Raji (cell line): ENCODE measurements around the gene KCNMB1.

Experiments
- POLR2A ChIP-seq: IDR thresholded peaks from 2 replicates; pipeline ENCODE4 v1.6.1; 2011; ENCODE audit warnings: low read depth, low read length, control low read depth; ENCODE audit not compliant: insufficient read depth

KCNMB1 gene

DNA sequence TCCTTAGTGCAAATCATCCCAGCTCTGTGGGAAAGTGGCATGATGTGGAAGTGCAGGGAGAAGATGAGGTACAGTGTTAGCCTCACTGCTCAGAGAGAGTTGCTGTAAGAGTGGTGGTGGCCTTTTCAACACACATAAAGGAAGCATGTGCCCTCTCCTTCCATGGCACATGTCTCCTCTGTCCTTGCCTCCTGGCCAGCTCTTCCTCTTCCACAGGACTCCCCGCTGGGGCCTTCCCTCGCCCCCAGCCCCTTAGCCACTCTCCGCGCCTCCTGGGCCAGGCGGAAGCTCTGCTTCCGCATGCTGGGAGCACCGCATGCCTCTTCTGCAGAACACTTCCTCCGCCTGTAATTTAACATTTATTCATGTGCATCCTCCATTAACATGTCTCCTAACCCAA lies 4.8 kb upstream of the KCNMB1 start:
- TF ChIP-seq POLR2A = no peak

DNA sequence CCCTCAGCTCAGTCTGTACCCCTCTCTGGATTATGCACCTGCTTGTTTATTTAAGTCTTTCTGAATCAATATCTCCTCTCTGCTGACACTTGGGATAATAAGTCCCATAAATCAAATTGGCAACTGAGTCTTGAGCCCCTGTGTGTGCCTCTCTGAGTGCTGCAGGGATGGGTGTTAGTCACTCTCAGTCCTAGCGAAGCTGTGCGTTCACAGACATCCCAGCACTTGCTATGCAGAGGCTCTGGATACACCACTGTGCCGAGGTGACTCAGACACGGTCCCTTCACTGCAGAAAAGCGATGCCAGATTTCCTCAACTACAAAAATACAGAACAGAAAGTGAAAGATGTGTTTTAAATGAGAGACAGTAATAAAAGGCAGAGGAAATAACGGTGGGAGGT lies 4.1 kb upstream of the KCNMB1 start:
- TF ChIP-seq POLR2A = no peak

DNA sequence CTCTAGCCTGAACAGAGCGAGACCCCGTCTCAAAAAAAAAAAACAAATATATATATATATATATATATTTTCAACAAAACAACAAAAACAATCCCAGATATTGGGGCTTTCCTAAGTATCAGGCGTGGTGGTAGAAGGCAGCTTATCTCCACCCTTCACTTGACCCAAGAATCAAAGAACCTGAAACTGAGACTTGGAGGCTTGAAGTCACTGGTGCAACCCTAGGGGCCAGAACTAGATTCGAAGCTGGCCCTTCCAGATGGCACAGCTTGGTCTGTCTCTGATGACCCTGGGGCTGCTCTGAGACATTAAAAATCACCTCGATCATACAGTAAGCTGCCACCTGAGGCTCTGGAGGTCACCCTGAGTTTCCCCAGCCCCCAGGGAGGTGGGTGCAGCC lies 1.3 kb upstream of the KCNMB1 start:
- TF ChIP-seq POLR2A = no peak

DNA sequence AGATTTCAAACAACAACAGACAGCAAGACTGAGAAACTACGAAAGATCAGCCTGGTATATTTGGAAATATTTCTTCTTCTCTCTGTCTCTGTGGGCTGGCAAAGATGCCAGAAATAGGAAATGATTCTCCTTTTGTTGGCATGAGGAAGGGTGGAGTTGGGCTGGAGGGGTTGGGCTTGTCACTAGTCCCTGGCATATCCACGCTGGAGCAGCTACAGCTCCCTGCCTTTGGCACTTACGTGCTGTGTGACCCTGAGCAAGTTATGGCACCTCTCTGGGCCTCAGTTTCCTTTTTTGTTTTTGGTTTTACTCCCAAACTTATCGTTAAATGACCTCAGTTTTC lies 354 bp upstream of the KCNMB1 start:
- TF ChIP-seq POLR2A = no peak

DNA sequence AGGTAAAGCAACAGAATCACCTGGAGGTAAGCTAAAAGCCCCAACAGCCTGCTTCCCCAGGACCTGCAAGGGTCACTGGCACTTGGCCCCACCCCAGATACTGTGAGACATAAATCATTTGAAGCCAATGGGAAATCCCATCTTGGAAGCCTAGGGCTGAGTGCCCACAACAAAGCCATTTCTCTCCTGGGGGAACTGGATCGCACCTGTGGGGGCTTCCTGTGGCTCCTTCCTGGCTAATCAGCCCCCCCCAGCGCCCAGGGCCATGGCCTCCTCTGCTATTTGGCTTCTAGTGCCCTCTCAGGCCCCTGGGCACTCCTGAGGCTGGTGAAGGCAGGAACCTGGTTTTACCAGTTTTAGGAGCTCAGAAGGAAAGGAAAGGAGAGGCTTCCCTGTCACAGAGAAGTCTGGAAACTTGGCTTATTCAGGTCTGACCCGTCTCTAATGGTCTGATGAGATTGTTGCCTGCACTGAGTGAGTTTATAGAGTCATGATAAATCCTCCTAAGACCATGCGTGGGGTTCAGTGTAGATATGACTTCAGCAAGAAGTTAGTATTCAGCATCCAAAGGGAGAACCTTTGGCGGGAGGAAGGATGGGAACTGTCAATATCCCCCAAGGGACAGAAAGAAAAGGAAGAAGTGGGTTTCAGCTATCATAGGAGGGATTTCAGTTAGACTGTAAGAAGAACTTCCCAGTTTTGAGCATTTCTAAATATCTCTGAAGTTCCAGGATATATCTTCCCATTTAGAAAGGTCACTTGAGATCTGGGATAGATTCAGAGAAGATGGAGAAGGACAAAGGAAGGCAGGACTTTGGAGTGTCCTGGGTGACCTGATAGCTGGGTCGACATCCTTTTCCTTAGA lies 1.2 kb downstream of the KCNMB1 start:
- no peak for TF ChIP-seq POLR2A

DNA sequence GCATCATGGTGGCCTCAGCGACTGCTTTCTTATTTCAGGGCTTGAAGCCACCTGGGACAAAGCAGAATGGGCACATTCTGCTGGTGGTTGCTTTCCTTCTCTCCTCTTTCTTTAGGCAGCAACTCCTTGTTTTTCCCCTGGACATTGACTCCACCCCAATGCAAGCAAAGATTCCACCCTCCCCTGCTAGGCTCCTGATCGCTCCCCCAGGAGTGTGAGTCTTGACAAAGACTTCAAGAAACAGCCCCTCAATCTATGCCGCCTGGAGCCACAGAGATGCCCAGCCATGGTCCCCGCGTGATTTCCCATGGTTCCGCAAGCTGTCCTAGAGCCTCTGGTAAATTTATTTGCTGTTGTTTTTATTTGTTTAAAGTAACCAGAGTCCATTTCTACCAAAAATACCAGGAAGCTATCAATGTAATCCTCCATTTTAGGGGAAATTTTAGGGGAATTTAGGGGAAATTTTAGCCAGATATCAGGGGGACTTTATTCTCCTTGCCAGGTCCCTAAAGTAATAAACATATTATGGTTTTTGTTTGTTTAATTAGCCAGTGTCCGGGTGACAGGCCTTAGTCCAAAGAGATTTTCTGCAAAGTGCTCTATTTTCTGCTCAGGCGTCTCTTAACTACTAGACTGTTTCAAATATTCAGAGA lies 2.3 kb downstream of the KCNMB1 start:
- TF ChIP-seq POLR2A = no peak

DNA sequence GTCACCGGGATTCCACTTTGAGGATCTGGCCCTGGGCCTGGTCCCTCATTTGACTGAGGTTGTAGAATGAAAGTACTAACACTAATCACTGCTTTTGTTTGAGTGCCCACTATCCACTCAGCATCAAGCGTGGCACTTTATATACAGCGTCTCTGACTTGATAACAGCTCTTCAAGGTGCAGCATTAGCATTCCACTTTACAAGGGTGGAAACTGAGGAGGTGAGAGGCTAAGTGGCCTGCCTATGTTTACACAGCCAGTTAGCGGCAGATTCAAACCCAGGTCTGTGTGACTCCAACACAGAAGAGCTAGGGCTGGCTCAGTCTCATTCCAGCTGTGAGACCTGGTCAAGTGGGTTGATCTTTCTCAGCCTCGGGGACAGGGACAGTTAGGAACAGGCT lies 5.9 kb downstream of the KCNMB1 start:
- TF ChIP-seq POLR2A = no peak

DNA sequence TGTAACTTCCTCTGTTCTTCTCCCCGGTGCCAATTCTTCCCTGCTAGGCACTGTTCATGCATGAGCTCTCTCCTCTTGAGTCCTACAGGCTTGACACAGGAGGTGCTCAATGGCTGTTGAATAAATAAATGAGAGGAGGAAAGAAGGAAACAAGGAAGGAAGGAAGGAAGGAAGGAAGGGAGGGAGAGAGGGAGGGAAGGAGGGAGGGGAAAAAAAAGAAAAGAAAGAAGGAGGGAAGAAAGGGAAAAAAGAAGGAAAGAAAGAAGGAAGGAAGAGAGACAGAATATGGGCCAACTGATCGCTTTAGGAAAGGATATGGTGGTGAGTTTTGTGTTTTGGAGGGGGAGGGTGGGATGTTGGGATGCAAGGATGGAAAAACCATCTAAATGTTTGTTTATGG lies 6.4 kb downstream of the KCNMB1 start:
- TF ChIP-seq POLR2A = no peak

DNA sequence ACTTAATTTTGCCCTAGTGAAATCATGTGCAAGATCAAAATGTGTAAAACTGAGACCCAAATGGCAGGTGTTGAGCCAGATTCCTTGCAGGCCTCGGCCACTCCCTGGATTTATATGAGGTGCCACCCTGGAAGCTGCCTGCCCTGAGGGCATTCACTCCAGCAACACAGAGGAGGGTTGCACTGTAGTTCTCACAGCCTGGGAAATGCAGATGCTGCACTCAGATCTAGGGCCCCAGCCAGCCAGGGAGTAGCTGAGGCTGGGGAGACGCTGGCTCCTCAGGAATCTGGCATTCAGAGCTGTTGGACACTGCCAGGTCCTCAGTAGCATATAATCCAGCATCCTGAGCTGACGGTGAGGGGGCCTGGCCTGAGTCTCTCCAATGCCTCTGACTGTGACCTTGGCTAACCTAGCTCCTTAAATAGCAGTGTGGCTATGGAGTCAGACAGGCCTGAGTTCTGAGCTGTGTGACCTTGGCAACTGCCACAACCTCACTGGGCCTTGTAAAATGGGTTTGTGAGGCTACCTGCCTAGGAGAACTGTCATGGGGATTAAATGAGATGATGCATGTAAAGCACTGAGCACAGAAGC lies 8.7 kb downstream of the KCNMB1 start:
- no peak for TF ChIP-seq POLR2A

DNA sequence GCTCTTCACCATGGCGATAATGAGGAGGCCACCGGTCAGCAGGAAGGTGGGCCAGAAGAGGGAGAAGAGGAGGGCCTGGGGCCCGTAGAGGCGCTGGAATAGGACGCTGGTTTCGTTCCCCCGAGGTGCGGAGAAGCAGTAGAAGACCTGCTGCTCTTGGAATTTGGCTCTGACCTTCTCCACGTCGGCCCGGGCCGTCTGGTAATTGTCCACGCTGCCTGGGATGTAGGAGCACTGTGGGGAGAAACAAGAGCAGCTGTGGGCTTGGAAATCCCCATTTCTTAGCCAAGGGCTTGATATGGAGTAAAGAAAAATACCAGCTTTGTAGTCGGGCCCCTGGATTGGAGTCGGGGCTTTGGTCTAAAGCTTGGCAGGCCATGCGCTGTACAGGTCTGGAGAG lies 10.4 kb downstream of the KCNMB1 start:
- no peak for TF ChIP-seq POLR2A

DNA sequence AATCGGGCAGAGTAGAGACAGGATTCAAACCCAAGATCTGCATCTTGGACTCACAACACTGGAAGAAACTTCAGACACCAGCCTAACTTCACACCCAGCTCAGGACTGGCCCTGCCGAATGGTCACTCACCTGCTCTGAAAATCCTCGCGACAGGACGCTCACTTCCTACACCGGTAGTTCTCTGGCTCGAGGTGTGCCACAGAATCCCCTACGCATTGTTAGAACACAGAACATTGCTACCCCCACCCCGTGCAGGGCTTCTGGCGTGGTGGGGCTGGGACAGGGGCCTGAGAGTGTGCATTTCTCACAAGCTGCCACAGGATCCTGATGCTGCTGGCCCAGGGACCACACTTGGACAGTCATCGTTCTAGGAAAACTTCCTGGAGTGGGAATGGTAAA lies 12.1 kb downstream of the KCNMB1 start:
- TF ChIP-seq POLR2A = no peak

DNA sequence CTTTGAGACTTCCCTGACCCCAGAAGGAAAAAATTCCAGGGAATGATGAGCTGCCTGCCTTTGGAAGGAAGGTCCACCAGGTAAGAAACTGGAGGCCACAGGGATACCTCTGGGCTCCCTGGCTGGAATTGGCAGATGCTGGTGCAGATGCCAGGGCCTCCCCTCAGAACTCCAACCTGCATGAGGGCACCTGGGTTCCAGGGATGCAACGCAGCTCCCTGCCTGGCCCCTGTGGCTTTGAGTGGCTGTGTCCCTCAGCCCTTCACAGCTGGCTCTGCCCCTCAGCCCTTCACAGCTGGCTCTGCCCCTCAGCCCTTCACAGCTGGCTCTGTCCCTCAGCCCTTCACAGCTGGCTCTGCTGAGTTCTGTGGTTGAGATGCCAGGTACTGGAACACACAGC lies 13.9 kb downstream of the KCNMB1 start:
- TF ChIP-seq POLR2A = no peak

DNA sequence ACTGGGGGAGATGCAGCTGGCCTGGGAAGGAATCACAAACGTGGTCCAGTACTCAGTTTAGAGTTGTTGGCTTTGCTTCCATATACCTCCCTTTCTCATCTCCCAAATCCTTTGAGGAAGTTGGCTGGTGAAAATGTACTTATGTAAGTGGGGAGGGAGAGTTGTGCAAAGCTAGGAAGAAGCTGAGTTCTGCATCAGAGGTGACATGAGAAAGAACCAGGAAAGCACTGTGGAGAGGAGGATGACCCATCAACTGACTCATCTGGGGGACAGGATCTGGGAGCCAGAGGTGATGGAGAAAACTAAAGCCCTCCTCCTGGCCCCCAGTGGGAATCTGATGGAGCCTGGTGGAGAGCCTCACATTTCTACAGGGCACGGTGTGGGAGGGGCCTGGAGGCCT lies 16.2 kb downstream of the KCNMB1 start:
- no peak for TF ChIP-seq POLR2A

DNA sequence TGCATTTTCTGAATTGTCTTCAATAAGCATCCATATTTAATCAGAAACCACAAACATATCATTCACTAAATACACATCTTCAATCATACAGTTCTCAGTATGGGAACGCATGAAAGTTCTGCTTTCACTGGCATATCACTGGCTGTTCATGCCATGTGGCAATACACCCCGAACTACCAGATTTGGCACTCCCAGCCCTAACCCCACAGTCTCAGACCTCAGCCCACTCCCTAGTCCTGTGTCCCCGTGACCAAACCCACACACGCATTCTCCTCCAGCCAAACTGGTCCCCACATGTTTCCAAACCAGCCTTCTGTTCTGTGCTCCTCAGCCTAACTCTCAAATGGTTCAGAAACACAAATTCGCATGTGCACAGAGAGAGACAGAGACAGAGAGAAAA lies 20.6 kb downstream of the KCNMB1 start:
- TF ChIP-seq POLR2A = no peak

DNA sequence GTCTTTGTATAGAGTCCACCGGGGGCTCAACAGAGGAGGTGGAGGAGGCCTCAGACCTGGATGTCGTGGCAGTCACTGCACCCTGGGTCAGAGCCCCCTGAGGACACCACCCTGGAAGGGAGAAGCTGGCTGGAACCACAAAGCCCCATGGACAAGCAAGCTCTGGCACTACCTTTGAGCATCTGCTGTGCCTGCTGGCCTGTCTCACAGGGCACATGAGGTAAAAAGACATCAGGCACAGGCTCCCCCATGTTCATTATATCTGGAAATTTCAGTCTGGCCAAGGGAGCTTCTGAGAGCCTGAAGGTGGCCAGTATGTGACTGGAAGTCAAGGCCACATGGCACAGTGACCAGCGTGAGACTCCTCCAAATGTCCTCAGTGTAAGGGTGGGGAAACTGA lies 22.9 kb downstream of the KCNMB1 start:
- no peak for TF ChIP-seq POLR2A

DNA sequence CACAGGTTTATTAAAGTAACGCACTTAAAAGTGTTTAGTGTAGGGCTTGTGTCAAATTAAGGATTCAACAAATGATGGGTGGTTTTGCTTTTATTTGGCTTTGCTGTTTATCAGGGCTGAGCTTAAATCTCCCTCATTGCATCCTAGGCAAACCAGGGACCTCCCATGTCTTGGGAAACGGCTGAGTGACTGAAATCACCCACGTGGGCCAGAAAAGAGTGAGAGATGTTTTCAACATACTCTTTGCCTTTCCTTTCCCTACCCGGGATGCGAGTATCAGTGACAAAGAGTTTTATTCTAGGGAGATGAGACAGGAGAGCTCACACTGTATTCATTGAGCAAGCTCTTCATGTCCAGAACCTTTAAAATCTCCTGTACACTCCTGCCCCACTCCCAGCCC lies 23.3 kb downstream of the KCNMB1 start:
- no peak for TF ChIP-seq POLR2A
